ENCODE results near the gene ZBP1.

ZBP1 gene

DNA sequence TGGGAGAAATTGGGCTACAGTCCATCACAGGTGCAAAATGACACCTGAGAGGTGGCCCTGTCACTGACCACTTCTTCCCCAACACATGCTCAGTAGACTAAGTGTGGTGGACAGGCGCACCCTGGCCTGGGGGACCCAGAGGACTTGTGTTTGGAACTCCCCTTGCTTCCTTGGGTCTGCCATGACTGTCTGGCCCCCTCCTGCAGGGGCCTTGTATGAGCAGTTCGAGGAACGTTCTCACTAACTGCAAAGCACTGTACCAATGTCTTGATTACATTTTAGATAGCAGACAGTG, 63.3 kb downstream of the ZBP1 start:
- TF ChIP-seq, protein P1, sequence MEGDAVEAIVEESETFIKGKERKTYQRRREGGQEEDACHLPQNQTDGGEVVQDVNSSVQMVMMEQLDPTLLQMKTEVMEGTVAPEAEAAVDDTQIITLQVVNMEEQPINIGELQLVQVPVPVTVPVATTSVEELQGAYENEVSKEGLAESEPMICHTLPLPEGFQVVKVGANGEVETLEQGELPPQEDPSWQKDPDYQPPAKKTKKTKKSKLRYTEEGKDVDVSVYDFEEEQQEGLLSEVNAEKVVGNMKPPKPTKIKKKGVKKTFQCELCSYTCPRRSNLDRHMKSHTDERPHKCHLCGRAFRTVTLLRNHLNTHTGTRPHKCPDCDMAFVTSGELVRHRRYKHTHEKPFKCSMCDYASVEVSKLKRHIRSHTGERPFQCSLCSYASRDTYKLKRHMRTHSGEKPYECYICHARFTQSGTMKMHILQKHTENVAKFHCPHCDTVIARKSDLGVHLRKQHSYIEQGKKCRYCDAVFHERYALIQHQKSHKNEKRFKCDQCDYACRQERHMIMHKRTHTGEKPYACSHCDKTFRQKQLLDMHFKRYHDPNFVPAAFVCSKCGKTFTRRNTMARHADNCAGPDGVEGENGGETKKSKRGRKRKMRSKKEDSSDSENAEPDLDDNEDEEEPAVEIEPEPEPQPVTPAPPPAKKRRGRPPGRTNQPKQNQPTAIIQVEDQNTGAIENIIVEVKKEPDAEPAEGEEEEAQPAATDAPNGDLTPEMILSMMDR (IDR thresholded peaks at IDR 0.05; ENCODE audit: low read depth, low read length) = no peak
- no peak for DNase-seq (ENCODE audit: extremely low read depth, low read depth)

DNA sequence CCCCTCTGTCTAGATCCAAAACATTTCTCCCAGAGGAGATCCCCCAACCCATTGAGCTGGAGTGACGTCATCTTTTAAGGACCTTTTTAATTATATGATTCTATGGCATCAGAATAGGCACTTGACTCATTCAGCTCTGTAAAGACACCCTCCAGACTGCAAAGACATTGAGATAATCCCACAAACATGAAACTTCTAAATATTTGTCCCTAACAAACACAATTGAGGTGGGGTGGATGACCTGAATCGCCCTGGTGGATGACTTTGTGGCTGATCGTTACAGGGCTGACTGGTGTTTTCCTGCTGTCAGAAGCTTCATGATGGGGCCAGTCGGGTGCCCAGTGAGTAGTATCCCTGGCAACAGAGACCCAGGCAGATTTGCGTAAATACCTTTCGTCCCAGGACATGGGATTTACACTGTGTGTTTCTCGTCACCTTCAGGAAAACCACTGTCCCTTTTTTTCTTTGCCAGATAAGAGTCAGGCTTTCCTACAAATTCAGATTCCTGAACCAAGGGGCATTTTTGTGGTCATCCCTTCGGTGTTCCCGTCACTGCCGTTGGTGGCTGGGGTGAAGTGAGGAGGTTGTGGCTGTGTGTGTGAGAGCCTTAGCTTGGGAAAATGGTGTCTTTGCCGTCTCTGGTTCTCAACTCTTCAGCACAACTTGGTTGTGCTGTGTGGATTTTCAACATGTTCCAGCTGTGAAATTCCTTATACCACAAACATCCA, 64.6 kb downstream of the ZBP1 start:
- TF ChIP-seq, protein P1 (IDR thresholded peaks at IDR 0.05; ENCODE audit: low read depth, low read length) = no peak
- no peak for DNase-seq (ENCODE audit: extremely low read depth, low read depth)
